Measurements from ENCODE around the gene SELENOO.
A peak's percentile ranks its signal among the peaks of the same experiment; 100 is the strongest.

Gene SELENOO

DNA sequence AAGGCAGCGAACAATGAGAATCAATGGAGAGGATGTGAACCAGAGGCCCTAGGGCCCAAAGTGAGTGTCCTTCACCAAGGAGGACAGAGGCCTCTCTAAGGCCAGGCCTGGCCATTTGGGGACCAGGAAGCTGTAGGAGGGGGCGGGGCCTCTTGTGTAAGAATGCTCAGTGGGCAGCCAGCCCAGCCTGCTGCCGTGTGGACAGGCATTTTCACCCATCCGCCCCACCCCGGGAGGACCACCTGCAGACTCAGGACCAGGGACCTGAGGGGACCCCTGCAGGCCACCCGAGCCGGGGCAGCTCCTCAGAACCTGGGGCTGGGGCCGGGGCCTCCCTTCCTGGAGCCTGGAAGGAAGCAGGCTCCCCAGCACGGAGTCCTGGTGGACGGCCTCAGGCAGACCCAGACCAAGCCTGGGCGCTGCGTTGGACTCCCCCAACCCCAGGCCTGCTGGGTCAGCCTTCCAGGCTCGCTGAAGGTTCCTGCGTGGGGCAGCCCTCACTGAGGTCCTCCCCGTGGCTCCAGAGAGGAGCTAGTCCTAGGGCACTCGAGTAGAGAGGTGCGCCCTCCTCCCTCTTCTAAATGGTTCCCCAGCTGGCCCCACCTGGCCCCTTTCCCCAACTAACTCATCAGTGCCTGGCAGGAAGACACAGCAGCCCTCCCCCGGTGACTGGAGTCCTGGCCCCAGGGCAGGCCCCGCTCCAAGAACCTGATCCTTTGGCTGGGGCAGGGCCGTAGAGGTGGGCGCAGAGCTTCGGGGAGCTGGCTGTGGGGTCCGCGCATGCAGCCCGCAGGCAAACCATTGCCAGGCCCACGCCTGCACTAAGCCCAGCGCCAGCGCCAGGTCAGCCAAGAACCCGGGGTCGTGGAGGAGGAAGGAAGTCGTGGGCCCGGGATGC, 16.6 kb upstream of the SELENOO start:
- peak; percentile 57 for DNase-seq (ENCODE audit: low read depth, low spot score)

DNA sequence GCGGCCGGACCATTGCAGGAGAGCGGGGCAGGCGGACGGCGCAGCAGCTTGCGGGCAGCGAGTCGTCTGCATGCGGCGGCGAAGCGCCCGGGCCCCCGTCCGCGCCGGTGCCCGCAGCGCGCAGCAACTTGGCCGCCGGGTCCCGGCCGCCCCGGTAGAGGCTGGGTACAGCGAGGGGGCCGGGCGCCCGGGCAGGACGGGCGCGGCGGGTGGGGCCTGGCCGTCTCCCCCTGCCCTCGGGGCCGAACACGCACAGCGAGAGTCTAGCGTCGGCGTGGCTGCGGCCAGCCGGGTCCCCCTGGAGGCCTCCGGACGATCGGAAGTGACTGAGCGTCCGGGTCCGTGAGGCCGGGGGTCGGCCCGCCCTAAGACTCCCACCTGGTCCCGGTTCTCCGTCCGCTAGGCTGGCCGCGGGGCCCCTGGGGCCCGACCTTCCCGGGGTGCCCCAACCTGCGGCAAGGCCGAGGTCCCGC, 15.9 kb upstream of the SELENOO start:
- DNase-seq (ENCODE audit: low read depth, low spot score): peak; percentile 47

DNA sequence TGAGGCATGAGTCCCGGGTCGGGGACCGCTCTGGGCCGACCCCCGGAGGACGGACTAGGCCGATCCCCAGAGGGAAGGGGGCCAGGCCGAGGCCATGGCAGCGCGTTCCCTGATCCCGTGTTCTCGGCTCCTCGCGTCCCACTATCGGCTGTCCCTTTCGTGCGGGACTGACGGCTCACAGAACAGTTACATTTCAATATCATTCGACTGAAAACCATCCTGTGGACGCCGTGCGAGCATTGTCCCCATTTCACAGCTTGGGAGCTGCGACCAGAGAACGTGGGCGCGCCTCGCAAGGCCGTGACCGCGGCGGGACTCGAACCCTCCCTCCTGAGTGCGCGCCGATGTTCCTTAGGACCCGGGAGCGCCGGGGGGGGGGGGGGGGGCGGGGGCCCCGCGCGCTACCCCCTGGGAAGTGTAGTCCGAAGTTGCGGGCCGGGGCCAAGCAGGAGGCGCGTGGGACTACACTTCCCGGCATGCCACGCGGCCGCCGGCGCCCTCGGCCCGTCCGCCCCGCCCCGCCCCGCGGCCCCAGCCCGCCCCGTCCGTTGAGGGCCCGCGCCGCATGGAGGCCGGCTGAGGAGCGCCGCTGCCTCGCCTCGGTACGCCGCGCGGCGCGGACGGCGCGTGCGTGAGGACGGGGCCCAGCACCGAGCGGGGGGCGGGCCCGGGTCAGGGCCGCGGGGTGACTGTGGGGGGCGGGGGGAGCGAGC, 15.3 kb upstream of the SELENOO start, which contains the start of gene TRABD:
TSS of gene TRABD (plus strand) at position 539 of the 713 bp plus-strand sequence. CDS start 7,148 bp downstream, outside the sequence.
- peak; percentile 70 for DNase-seq (ENCODE audit: low read depth, low spot score)

DNA sequence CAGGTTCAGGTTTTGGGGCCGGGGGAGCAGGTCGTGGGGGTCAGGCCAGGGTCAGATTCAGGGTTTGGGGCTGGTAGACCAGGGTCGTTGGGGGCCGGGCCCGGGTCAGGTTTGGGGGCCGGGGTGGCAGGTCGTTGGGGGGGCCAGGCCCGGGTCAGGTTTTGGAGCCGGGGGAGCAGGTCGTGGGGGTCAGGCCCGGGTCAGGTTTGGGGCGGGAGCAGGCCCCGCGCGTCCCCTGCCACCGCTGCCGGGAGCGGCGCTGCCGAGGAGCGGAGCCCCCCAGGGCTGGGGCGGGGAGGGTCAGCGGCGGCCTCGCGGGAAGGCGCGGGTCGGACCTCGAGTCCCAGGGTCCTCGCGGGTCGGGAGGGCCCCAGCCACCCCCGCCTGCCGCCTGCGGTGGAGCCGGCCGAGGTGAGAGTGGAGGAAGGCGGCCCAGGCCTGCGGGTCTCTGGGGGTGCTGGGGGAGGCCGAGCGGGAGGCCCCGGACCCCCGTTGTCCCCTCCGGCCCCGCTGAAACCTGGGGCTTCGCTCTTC, 14.6 kb upstream of the SELENOO start:
- DNase-seq (ENCODE audit: low read depth, low spot score): no peak

DNA sequence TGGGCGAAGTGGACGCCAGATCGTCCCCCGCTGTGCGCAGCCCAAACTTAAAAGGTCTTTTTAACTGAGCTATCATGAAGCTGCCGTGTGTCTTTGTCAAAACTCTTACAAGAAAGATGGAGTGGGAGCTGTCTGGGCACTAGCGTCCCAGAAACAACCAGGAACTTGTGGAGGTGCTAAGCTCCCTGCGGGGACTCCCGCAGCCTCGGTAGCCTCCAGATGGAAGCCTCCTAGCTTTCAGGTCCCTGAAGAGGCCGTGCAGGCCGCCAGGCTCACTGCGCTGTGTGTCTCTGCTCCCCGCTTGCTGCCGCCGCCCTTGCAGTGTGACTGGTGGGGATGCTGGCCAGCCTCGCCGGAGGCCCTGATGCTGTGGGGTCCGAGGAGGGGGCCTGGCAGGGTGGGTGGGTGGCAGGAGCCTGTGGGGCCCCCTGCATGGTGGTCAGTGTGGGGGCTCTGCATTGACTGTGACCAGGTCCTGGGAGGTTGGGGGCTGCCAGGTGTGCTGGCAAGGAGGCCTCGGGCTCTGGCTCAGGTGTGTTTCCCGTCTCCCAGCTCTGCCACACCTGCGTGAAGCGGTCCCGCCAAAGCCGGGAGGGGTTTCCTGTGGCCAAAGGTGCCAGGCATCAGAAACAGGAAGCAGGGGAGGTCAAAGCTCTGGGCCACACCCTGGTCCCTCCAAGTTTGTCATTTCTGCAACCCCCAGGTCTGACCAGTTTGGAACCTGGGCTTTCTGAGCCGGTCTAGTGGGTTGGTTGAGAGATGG, 13.9 kb upstream of the SELENOO start:
- DNase-seq (ENCODE audit: low read depth, low spot score): no peak

DNA sequence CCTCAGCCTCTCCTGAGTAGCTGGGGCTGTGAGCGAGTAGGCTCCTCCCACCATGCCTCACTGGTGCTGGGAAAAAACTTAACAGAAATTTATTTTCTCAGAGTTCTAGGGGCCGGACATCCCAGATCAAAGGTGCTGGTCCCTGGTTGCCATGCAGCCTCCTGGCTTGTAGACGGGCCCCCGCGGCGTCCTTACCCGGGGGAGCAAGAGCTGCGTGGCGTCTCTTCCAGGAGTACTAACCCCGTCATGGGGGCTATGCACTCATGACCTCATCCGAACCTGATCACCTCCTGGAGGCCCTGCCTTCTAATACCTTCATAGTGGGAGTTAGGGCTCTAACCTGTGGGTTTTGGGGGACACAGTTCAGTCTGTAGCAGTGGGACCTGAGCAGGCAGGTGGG, 12.5 kb upstream of the SELENOO start:
- no peak for DNase-seq (ENCODE audit: low read depth, low spot score)

DNA sequence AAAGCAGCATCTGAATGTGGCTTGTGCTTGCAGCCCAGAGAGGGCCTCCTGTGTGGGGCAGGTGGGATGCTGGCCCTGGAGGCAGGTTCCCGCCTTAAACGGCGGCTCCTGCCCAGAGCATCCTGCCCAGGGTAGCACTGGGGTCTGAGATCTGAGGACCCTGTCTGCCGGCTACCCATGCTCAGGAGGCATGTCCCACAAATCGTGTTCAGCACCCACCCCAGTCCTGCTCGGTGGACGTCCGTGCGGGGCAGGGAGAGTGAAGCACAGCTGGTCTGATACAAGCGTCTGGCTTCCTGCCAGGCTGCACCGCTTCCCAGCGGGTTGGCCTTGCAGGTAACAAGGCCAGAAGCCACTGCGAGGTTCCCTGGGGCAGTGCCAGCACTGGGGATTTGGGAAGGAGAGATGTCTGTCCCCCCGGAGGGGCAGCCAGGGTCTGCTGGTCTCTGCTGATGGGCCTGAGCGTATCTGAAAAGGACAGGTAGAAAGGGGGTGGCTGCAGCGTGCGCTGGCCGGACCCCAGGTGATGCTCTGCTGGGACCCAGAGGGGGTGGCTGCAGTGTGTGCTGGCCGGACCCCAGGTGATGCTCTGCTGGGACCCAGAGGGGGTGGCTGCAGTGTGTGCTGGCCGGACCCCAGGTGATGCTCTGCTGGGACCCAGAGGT, 11.5 kb upstream of the SELENOO start:
- no peak for DNase-seq (ENCODE audit: low read depth, low spot score)

DNA sequence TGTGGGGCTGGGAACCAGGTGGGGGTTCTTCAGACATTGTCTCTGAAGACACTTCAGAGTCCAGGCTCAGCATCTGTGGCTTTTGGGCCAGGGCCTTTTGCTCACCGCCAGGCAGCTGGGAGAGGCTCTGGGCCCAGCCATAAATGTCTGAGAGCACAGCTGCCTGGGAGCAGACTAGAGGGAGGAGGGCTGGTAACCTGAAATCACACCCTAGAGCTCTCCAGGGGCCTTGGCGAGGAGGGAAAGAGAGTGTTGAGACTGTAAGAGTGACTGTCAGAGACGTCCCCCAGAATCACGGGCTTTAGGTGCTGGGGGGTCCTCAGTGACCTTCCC, 11.0 kb upstream of the SELENOO start:
- no peak for DNase-seq (ENCODE audit: low read depth, low spot score)

DNA sequence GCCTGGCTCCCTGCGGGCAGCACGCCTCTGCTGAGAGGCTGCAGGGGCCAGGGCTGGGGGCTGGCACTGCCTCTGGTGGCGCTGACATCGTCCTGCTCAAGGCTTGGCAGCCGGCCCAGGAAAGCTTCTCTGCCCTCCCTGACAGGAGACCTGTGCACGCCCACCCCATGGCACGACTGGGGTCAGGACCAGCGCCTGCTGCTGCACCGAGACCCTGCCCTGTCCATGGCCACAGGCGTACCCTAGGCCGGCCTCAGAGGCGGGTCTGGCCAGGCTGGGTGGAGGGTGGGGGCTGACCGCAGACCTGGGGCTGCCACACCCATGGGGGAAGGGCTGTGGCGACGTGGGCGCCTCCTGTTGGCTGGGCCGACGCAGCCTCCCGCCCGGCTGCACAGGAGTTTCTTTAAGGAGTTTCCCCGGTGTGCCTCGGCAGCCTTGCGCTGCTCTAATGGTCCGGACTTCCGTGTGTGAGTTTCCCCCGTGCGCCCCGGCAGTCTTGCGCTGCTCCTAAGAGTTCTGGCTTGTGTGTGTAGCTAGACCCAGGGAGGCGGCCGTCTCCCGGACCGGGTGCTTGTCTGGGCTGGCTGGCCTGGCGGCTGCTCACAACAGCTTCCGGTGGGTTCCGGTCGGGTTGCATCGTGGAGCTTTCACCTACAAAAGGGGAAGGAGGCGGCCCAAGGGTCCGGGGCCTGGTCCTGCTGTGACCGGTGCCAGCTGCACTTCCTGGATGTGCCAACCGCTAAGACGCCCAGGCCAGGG, 10.4 kb upstream of the SELENOO start:
- DNase-seq (ENCODE audit: low read depth, low spot score): peak; percentile 88

DNA sequence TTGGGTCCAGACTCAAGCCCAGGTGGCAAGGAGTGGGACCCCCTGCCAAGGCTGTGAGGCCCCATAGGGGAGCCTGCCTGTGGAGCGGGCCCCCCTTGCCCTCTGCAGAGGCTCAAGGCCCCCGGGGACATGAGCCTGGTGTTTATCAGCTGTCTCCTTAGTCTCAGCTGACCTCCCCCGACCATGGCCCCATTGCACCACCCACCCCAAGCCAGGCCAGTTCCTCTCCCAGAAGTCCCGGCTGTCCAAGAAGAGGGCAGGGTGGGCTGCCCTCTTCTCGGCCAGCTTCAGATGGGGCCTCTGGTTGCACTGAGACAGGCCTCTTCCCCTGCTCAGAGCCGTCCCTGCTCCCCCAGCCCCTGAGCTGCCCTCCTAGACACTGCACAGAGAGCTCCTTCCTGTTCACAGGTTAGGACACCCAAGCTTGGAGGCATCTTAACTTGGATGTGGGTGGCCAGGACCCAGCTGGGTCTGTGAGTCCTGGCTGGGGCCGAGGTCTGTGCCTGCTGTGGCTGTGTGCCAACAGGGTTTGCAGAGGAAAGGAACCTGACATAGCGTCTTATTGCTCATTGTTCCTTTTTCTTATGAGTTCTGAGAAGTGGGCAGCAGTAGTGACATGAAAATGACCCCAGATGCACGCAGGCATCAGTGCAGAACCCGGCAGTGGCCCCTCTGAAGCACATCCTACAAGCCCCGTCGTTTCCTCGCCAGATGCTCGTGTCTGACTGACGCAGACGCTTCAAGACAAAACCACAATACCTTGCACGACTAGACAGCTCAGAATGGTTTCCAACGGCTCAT, 9.7 kb upstream of the SELENOO start:
- DNase-seq (ENCODE audit: low read depth, low spot score): no peak

DNA sequence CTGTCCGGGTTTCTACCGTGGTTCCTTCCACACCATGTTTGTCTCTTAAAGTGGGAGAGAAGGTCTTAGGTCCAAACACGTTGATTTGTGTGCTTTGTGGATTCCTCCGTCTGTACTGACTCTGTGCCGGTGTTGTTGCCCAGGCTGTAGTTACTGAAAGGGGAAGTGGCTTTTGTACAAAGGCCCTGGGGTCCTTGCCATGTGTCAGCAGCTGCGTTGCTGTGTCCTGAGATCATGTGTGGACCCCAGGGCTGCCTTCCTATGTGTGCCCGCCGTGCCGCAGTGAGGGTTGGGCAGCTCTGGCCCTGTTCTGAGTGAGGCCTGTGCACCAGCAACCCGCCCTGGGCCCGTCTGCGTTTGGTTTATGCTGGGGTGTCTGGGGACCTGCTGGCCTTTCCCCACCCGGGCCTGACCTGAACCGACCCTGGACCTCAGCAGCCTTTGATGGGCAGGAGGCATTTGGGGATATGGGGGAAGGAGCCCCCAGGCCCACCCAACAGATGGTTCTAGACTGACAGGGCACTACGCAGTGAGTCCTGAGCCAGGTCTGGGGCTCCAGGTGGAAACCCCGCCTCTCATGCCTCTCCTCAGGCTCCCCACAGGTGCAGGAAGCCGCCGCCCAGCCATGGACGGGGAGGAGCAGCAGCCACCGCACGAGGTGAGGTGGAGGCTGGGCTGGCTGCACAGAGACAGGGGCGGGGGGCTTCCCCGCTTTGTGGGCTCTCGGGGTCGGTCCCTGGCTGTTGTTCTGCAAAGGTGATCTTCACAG, 8.2 kb upstream of the SELENOO start:
- DNase-seq (ENCODE audit: low read depth, low spot score): no peak

DNA sequence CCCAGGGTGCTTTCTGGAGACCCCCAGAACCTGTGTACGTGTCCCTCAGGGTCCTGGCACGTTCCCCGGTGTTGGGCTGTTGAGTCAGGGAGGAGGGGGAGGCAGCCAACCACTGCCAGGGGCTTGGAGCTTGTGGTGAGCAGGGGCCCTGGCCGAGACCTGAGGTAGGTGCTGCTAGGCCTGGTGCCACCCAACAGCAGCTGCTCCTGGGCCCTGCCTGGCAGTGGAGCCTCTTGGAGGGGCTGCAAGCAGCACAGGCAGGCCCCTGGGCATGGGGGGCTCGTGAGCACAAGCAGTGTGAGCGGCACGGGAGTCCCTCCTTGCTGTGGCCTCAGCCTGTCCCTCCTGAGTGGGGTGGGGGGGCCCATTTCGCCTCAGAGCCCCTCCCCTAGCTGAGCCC, 7.2 kb upstream of the SELENOO start:
- DNase-seq (ENCODE audit: low read depth, low spot score): no peak

DNA sequence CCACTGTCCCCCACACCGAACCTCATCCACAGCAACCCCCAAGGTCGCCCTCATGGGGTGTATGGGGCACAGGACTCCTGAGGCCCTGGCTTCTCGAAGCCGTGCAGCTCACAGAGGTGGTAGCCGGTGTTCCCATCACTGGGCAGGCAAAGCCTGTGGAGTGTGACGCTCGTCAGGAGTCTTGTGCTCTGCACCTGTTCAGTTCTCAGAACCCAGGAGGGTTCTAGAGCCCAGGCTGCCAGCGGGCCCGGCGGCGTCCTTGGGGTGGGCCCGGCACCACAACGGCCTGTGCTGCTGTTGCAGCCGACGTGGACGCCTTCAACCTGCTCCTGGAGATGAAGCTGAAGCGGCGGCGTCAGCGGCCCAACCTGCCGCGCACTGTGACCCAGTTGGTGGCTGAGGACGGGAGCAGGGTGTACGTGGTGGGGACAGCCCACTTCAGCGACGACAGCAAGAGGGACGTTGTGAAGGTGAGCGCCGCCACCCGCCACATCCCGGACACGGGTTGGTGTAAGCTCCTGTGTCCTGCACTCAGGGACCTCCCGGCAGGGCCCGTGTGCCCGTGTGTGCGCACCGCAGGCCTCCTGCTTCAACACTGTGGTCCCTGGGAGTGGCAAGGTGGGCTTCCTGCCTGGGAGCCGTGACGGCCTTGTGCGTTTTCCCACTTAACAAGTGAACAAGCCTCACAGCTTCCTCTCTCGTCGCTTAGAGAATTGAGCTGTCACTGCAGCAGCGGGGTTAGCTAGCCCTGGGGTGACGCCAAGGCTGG, 6.6 kb upstream of the SELENOO start:
- DNase-seq (ENCODE audit: low read depth, low spot score): no peak

DNA sequence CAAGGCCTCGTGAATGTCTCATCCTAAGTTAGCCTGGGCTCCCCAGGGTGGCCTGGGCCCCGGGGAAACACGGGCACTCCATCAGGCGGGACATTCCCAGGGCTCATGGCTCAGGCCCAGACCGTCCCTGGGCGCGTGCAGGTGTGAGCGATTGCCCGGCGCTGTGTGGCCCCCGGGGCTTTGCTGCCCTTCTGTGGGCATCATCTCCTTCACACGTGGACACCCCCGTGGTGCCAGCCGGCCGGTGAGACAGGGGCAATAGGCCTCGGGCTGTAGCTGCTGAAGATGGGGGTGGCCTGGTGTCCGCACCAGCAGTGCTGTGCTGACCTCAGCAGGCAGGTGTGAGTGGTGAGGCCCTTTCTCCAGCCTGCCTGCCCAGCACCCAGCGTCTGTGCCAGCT, 4.6 kb upstream of the SELENOO start:
- no peak for DNase-seq (ENCODE audit: low read depth, low spot score)

DNA sequence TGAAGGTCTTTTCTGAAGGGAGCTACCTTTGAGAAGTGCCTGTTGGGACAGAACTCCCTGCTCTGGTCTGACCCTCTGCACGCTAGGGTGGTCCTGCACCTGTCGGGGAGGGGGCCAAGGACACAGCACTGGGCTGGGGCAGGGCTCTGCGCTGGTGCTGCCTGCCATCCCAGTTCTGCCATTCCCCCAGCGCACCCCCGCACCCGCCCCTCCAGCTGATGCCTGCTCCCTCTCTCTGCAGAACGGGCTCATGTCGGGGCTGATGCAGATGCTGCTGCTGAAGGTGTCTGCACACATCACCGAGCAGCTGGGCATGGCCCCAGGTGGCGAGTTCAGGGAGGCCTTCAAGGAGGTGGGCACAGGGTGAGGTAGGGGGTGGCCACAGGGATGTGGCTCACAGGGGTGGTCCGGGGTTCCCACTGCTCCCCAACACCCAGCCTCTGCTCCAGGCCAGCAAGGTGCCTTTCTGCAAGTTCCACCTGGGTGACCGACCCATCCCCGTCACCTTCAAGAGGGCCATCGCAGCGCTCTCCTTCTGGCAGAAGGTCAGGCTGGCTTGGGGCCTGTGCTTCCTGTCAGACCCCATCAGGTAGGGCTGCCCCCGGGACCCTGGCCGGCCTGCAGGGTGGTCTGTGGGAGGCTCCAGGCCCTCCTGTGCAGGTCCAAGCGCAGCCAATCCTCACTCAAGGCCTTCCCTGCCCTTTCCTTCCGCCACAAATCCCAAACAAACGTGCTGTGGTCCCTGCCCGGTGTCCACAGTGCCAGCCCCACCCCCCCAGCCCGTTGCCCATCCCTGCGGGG, 3.6 kb upstream of the SELENOO start:
- DNase-seq (ENCODE audit: low read depth, low spot score): no peak

DNA sequence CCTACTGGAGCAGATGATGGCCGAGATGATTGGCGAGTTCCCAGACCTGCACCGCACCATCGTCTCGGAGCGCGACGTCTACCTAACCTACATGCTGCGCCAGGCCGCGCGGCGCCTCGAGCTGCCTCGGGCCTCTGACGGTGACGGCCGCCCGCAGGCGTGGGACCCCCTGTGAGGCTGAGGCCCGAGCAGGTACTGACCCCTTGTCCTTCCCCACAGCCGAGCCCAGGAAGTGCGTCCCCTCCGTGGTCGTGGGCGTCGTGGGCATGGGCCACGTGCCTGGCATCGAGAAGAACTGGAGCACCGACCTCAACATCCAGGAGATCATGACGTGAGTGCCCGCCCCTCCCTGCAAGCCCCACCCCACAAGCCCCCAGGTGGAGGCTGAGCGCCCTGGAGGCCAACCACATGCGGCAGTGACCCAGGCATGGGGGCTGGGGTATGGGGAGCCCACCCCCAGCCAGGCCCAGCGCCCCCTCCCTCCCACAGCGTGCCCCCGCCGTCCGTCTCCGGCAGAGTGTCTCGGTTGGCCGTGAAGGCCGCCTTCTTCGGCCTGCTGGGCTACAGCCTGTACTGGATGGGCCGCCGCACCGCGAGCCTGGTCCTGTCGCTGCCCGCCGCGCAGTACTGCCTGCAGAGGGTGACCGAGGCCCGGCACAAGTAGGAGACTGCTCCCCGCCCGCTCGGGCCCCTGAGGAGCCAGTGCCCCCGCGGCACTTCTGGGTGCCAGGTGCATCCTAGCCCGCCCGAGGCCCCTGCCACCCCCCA, 2.8 kb upstream of the SELENOO start:
- DNase-seq (ENCODE audit: low read depth, low spot score): no peak

DNA sequence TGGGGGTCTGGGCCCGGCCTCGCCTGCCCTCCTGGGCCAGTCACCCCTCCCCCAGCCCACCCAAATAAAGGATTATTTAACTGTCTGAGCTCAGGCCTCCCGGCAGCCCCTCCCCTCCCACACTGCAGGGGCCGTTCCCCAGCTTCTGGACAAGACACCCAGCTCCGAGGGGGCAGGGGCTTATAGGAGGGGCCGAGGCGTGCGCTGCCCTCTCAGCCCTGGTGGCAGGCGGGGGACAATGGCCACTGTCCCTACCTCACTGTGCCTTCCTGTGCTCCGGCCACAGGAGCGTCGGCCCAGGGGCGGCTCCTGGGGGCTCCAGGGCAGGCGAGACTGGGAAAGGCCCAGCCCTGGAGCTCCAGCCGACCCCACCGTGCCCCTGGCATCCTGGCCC, 2.2 kb upstream of the SELENOO start:
- no peak for DNase-seq (ENCODE audit: low read depth, low spot score)
